Endometrial microvascular endothelial cells (primary cell): Measurements from ENCODE around the gene MMP21. TPM values are rescaled to one million over a fixed set of nuclear protein-coding genes. Genes with fewer than 3 reads are reported as not detected.

Experiments used
- in situ Hi-C: cut with HindIII; loops from 2 replicates; pipeline ENCODE4 v1.10.0; 2017; ENCODE audit warnings: low sequenced_read_pairs, low pct_unique_long_range_greater_than_20kb; ENCODE audit errors: inconsistent ontology term
- total RNA-seq: library from RNA; depleted of rRNA; stranded (reverse); fragments of >200 nt; gene quantifications from one replicate; pipeline ENCODE4 v1.2.3, GENCODE V29; 2015; ENCODE audit errors: inconsistent ontology term

The MMP21 gene
- total RNA-seq, 1 donor from 2014 or later, result not detected

DNA sequence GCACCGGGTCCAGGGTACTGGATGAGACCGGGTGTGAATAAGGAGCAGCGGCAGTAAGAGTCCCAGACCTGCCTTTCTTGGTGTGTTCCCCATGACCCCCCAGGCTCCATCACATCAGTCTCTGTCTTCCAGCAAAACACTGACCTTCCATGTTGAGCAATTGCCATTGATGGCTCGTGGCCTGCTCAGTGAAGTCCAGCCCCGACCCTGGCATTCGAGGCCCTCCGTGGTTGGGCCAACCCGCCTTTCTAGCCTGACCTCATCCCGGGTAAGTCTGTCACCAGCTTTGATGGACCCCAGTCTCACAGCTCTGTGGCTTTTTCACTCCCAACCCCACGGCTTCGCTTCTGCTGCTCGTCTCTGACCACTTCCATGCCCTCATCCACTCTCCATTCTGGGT lies 6.4 kb downstream of the MMP21 start:
- in situ Hi-C loops, result no loop called here

DNA sequence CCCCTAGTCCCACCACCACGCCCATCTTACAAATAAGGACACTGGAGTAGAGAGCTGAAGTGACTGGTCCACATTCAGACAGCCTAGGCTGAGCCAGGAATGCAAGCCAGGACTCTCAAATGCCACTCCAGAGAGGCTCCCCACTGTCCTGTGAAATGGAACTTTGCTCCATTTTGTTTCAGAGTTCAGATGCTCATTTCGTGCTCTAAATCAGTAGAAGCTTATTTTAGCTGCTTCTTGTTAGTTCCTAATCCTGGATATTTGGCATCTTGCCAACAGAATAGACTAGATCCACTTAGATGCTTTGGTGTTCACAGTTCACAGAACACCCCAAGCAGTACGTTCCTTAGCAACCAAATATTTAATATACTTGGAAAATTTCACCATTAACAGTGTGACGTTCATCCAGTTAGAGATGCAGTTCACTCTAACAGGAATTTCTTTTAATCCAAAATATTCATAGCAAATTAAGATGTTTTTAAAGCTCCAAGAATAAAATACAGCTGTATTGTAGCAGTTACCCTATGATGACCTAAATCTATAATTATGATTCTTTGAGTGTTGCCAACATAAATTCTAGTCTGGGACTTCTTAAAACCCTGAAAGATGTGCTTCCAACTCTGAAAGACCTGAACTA lies 7.3 kb downstream of the MMP21 start:
- in situ Hi-C loops, result no loop called here

DNA sequence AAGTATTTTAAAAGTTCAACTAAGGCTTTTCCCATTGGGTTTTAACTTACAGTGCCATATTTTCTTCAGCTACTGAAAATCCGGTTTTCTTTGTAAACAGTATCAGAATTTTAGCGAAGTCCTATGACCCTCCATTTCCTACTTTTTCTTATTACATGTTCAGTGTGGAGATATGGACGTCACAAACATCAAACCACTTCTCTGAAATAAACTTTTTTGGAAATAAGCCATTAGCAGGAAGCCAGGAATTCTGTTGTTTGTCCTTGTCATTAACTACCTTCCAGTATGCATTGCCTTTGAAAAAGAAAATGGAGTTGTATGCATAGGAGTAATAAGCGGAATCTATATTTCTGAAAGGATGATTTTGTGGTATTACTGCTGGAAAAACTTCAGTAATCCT lies 9.1 kb downstream of the MMP21 start:
- in situ Hi-C loops, result no loop called here

DNA sequence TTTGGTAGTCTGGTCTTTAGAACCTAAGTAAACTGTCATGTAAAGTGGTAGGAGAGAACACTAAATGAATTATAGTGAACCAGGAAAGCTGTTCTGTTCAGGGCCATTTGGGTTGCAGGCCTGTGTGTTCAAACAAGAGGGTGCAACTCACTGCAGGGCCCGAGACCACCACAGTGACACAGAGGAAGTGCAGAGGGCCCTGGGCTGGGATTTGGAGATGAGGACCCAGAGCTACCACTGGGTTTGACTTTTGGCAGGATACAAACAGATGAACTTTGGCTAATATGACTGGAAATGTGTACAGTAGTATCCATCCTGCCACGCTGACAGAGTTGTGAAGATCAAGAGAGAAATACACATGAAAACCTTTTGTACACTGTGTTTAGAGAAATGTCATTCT lies 9.8 kb downstream of the MMP21 start:
- in situ Hi-C loops, result no loop called here

DNA sequence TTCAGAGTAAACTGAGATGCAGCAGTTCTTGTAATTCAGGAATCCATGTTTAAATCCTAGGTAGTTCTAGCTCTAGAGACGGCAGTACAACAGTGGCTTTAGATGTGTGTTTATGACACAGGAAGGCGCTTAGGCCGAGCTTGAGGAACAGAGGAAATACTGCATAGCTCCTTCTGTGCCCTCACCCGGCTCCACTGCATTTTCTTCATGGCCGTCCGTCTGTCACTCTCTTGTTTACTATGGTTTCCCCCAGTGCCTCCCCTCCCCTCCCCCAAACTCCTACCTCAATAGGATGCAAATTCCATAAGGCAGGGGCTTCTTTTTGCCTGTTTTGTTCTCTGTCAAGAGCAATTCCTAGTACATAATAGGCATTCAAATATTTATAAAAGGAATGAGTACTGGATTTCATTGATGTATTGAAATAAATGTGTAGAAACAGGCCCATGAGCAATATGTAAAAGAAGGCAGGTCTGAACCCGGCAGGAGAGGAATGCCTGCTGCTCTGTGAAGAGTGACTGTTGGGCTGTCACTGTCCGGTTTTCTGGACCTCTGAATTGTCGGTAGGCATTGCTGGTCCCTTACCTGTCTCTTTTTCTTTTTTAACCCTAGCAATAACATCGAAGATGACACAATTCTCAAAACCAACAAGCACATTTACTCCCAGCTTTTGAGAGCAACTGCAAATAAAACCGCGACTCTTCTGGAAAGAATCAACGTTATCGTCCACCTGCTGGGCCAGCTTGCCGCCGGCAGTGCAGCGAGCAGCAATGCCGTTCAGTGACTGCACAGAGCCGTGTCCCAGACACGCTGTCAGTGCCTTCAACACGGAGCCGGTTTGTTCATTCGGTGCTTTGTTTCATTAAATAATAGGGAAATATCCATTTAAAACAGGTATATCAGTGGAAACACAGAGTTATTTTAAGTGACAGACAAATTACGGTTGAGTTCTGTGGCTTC lies 12.7 kb downstream of the MMP21 start:
- in situ Hi-C loops, result no loop called here

DNA sequence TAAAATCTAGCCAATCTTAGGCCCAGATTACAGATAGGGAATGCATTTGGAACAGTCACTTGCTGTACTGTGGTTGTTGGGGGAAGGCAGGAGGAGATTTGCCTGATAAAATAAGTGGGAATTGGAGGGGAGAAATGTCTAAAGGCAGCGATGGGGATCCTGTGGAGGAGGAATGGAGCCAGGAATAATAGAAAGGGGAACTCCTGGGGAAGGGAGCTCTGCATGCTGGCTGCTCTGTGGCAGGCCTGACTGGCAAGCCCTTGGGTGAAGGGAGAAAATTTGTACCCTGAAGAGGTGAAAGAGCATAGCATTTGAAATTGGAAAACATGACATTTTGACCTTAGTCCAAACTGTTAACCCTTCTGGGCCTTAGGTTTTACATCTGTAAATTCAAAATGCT lies 13.7 kb downstream of the MMP21 start:
- in situ Hi-C loops, result no loop called here

DNA sequence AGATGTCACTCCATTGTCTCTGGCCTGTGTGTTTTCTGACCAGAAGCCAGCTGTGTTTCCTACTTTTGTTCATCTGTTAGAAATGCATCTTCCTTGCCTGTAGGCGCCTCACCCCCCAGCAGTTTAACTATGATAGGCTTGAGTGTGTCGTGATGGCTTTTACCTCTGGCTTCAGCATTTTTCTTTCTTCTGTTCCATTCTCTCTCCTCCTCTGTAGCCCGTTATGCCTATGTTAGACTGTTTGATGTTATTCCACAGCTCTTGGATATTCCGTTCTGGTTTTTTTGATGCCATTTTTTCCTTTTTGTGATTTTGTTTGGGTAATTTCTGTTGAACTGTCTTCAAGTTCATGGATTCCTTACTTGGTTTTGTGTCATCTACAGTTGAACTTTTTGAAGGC lies 17.9 kb downstream of the MMP21 start:
- in situ Hi-C loops, result no loop called here

DNA sequence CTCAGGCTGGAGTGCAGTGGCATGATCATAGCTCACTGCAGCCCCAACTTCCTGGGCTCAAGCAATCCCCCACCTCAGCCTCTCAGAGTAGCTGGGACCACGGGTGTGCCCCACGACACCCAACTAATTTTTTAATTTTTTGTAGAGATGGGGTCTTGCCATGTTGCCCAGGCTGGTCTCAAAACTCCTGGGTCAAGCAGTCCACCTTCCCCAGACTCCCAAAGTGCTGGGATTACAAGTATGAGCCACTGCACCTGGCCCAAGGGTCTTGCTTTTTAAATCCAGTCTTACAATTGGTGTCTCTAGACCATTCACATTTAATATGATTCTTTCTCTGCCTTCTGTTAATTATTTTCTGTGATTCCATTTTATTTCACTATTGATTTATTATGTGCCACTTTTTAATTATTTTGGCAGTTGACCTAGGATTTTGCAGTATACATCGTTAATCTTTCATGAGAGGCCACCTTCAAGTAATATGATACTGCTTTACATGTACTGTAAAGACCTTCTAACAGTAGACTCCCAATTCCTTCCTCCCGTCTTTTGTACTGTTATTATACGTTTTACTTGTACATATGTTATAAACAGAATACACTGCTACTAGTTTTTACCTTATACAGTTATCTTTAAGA lies 18.7 kb downstream of the MMP21 start:
- in situ Hi-C loops, result no loop called here

DNA sequence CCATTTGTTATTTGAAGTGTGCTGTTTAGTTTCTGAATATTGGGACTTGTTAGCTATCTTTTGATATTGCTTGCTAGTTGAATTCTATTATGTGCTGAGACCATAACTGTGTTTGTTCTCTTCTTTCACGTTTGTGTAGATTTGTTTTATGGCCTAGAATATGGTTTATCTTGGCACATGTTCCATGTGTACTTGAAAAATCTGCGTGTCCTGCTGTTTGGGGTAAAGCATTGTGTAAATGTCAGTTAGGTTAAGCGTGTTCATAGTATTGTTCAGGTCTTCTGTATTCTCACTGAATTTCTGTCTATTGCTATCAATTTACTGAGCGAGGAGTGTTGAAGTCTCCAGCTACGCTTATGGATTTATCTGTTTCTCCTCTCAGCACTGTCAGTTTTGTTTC lies 19.4 kb downstream of the MMP21 start:
- in situ Hi-C loops, result no loop called here

DNA sequence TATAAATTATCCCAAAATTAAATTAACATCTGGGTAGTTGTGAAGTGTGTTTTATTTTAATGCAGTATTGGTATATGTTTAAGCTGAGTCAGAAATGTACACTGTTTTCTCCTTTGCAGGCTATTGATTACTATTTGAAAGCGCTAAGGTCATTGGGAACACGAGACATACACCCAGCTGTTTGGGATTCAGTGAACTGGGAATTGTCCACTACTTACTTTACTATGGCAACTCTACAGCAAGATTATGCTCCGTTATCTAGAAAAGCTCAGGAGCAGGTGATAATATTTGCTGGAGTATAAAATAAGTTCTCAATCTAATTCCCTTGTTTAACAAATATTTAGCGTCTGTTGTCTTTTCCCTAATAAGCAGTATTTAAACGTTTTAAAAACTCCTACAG lies 28.2 kb downstream of the MMP21 start:
- in situ Hi-C loops, result no loop called here

DNA sequence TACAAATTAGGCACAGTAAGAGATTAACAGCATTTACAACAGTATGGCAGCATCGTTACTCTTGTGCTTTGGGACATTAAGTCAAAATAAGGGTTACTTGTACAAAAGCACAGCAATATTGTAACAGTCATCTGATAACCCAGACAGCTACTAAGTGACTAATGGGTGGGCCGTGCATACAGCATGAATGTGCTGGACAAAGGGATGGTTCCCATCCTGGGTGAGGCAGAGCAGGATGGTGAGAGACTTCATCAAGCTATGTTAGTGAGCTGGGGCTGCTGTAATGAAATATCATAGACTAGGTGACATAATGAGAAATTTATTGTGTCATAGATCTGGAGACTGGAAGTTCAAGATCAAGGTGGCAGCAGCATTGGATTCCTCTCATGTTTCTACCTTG lies 30.7 kb downstream of the MMP21 start:
- in situ Hi-C loops, result no loop called here

DNA sequence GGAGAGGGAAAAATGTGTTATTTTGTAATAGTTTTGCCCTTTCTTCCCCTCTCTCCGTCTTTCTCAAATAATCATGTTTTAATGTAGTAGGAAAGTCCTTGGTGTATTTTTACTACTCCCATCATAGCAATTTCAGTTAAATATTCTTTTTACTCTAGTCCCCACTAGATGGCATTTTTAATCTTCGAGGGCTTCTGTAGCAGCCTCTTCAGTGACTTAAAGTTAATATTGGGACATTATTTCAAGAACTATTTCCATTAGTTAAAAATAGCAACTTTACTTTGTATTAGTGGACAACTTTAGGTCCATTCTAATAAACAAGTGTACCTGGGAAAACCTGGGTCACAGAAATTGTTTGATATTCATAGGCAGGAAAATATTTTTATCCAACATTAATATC lies 33.2 kb downstream of the MMP21 start:
- in situ Hi-C loops, result no loop called here

DNA sequence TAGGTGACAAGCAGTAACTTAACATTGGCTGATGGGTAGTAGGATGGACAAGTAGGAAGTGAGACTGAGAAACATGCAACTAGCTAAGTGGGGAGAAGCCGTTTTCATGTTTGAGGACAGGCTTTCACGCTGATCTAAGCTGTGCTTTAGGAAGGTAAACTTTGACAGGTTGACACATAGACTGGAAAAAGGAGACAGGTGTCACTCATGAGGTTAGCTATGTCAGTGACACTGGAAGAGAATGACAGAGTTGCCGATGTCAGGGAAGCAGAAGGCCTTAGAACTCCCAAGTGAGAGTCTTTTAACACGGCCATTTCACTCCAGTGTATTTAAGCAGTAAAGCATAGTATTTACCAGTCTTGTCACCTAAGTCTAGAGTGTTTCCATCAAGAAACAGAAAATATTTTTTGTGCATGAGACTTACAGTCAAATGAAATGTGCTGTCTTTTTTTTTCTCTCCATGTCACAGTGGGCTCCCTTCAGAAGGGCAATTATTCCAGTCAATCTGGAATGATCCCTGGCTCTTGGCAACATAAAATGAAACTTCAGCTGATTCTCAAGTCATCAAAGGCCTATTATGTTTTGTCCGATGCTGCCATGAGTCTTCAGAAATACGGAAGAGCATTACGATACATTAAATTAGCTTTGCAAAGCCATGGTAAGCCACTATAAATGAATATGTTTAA lies 35.5 kb downstream of the MMP21 start:
- in situ Hi-C loops, result no loop called here

DNA sequence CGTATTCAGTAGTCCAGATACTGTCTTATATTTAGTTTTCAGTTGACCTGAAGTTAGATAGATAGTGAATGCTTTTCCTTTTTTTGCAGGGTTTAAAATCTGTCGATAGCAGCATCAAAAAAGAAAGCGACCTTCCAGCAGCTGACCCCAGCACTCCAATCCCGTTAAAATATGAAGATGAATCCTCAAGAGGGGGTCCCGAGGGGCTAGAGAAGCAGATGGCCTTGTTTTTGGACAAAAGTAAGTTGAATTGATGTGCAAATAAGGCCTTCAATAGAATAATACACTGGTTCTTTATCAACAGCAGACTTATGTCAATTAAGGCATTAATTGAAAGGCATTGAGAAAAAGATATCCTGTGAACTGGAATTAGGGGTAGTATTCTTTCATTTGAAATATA lies 37.4 kb downstream of the MMP21 start:
- in situ Hi-C loops, result no loop called here

DNA sequence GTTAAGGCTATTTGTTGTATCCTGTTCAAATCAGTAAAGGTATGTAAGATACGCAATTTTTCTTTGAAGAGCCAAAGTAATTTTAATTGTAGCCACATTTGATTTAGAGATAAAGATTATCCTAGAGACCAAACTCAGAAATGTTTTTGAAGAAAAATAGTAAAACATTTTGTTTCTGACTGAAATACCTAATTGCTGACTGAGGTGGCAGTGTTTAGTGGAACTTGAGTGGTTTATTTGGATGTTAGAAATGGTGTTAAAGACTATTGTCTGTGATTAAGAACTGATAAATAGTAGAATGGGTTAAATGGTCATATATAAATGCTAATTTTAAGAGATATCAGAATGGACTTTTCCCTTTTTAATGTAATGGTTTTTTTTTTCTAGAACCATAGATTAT lies 40.8 kb downstream of the MMP21 start:
- in situ Hi-C loops, result no loop called here

DNA sequence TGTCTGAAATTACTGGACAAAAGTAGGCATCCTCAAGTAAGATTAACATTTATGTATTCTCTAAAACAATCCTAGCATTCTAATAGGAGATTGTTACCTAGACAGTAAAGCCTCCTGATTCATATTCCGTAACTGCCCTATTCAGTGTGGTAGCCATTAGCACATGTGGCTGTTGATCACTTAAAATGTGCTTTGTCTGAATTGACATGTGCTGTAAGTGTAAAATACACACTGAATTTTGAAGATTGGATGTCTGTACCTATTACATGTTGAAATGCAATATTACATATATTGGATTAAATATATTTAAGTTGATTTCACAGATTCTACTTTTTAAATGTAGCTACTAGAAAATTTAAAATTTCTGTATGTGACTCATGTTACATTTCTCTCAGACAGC lies 41.5 kb downstream of the MMP21 start:
- in situ Hi-C loops, result no loop called here

DNA sequence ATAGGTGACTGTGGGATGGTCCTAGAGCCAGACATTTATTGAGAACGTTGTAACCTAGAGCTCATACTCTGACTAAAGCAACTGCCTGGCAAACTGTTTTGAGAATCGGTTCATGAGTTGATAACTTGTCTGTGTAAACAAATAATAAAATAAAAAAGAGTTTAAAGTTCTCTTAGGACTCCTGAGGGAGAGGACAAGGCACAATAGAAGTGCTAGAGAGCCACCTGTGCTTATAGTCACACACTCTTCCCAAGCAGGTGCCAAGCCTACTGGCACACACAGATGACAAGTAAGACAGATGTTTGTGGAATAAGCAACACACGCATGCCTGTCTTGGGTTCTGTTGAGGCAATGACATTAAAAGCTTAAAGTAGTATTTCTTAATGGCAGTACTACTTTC lies 48.2 kb downstream of the MMP21 start:
- in situ Hi-C loops, result no loop called here

DNA sequence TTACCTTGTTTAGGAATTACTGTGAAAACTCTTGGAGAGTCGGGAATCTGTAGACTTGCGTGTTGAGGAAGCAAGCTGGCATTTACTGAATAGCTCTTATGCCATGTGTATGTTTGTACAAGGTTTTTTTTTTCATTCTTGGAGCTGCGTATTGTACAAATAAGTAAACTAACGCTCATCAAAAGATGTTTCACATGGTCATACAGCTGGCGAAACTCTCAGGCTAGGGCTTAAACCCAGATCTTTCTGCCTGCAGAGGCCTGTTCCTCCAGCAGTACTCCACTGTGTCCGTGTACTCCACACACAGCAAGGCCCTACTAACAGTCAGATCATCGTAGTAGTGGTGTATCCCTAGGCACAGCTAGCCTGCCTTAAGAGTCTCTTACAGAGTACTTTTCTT lies 48.7 kb downstream of the MMP21 start:
- in situ Hi-C loops, result no loop called here

DNA sequence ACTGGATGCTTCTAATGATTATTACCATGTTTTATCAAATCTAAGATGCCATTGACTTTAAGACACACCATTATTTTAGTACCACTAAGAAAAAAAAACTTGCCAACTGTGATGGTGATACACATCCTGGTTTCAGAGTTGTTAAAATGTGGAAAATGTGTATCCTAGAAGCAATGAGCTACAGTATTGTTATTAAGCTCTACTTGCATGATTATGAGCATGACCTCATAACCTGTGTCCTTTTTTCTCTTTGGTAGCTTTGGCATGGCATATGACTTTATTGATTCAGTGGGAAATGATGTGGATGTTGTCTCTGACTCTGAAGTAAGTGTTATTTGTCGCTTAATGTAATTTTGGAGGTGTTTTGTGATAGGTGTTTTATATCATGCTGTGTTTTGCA lies 52.8 kb downstream of the MMP21 start:
- in situ Hi-C loops, result no loop called here
